ENCODE measurements around the gene TRIM33.

GRCh38 chr1:114439369-114439768 is 71.6 kb downstream of the TRIM33 start:
- TF ChIP-seq CTCF (IDR thresholded peaks at IDR 0.05 in 2 of 3, conservative IDR thresholded peaks at IDR 0.05 in 1 of 3; ENCODE audit: control insufficient read depth in 2 of 3, extremely low read depth in 1 of 3, insufficient read depth in 1 of 3, low read depth in 3 of 3, low read length in 3 of 3) (no peak), SIX5 (IDR thresholded peaks at IDR 0.05; ENCODE audit: low read depth, low read length, severe bottlenecking) (no peak), CHD4 (IDR thresholded peaks at IDR 0.05) (no peak), NR2C2 (IDR thresholded peaks at IDR 0.05; ENCODE audit: borderline replicate concordance, control insufficient read depth, insufficient read length, low read depth) (no peak), KAT2A (conservative IDR thresholded peaks at IDR 0.05; ENCODE audit: control insufficient read depth, low read depth, low read length) (no peak), POLR2AphosphoS5 (IDR thresholded peaks at IDR 0.05; ENCODE audit: low read length) (no peak), MYC (IDR thresholded peaks at IDR 0.05; ENCODE audit: insufficient read depth, insufficient read length, insufficient replicate concordance, low read length, severe bottlenecking) (no peak), YY1 (IDR thresholded peaks at IDR 0.05; ENCODE audit: low read depth, low read length) (no peak), CREB1 (IDR thresholded peaks at IDR 0.05; ENCODE audit: low read depth) (no peak), WRNIP1 (IDR thresholded peaks at IDR 0.05; ENCODE audit: borderline replicate concordance, low read depth, low read length) (no peak), SP1 (IDR thresholded peaks at IDR 0.05; ENCODE audit: low read depth, low read length) (no peak), BCL11A (IDR thresholded peaks at IDR 0.05; ENCODE audit: low read depth, low read length) (no peak), MEF2A (IDR thresholded peaks at IDR 0.05; ENCODE audit: insufficient read depth, low read depth, low read length) (no peak)
